Activated CD4-positive, alpha-beta T cell treated with anti-CD3 and anti-CD28 coated beads, Interleukin-2, amount 50 U/mL, for 4 hours (primary cell): ENCODE data around the gene ZNF526.
"Not testable (repeated sequence)": the region's sequence is repeated elsewhere in the genome, so short reads cannot be mapped to it uniquely, and the experiment has no call there.

Experiments used
- DNase-seq, 2 experiments: peaks; one replicate each; pipeline ENCODE4 v3.0.0-alpha.2; 2020

Gene ZNF526

GRCh38 chr19:42246922-42247639 is 27.0 kb downstream of the ZNF526 start:
- no peak for DNase-seq

GRCh38 chr19:42247640-42248199 is 27.6 kb downstream of the ZNF526 start:
- no peak for DNase-seq

GRCh38 chr19:42248270-42249148 is 28.4 kb downstream of the ZNF526 start:
- no peak for DNase-seq

GRCh38 chr19:42249149-42249750 is 29.1 kb downstream of the ZNF526 start:
- no peak for DNase-seq

GRCh38 chr19:42249769-42250168 is 29.7 kb downstream of the ZNF526 start:
- no peak for DNase-seq

- no peak for DNase-seq
Observed at GRCh38 chr19:42250183-42250665, 30.1 kb downstream of the ZNF526 start.

- DNase-seq, result no peak
Observed at GRCh38 chr19:42250666-42251531, 30.8 kb downstream of the ZNF526 start.

- DNase-seq, result no peak
Observed at GRCh38 chr19:42251572-42252358, 31.7 kb downstream of the ZNF526 start.

GRCh38 chr19:42252365-42253244 is 32.5 kb downstream of the ZNF526 start:
- no peak for DNase-seq

GRCh38 chr19:42253245-42254088 is 33.4 kb downstream of the ZNF526 start:
- DNase-seq, result peak; percentile 52

GRCh38 chr19:42254089-42254849 is 34.2 kb downstream of the ZNF526 start:
- peak; percentile 73 to 79 for DNase-seq

- peak; percentile 89 to 90 for DNase-seq
Observed at GRCh38 chr19:42254850-42255765, 35.0 kb downstream of the ZNF526 start, which contains the start of gene ERF. TSS of gene ERF (minus strand) at chr19:42255128. CDS start at chr19:42254999, 129 bp downstream.

GRCh38 chr19:42255766-42256745 is 35.9 kb downstream of the ZNF526 start:
- no peak for DNase-seq

- DNase-seq, result not testable (repeated sequence)
Observed at GRCh38 chr19:42257842-42258241, 37.7 kb downstream of the ZNF526 start.

- DNase-seq, result no peak
Observed at GRCh38 chr19:42261763-42262162, 41.7 kb downstream of the ZNF526 start.

GRCh38 chr19:42266105-42266504 is 46.0 kb downstream of the ZNF526 start:
- DNase-seq, result not testable (repeated sequence)
